ENCODE measurements around the gene ATXN8OS.
"Not testable (repeated sequence)": the region's sequence is repeated elsewhere in the genome, so short reads cannot be mapped to it uniquely, and the experiment has no call there.

Gene ATXN8OS

GRCh38 chr13:70107498-70108281, at the start of gene ATXN8OS:
TSS of gene ATXN8OS (plus strand) at chr13:70107826.
- DNase-seq: no peak

- no peak for DNase-seq
Measured at GRCh38 chr13:70080012-70080411, 27.6 kb upstream of the ATXN8OS start.

DNA sequence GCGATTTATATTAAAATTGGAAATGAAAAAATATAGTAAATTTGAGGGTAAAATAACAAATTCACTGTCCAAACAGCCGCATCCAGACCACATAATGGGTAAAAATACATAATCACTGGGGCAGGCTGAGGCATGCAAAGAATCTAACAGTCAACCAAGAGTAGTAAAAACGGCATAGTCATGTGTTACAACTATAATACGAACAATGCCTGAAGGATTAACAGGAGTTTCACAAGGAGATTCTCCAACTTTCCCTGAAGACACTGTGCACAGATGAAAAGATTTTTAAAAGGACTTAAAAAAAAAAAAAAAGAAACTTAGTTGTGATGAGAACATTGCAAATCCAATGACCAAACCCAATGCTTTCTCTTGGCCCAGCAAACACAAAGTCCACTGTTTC, 20.4 kb upstream of the ATXN8OS start:
- DNase-seq: no peak

DNA sequence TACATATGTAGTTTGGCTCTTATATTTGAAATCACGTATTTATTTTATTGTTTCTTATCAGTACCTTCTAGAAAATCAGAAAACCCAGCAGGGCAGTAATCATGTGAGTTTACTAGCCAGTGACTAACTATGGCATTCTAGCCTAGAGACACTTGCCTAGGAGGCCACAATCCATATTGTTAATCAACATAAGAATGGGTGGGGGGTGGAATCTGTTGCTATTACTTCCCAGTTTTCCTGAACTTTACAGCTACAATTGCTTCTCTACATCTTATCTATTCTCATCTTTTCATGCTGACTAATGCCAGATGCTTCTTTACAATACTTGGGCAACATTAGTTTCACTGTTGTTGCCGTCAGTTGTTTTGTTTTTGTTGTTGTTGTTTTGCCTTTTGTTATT, 18.7 kb upstream of the ATXN8OS start:
- no peak for DNase-seq

DNA sequence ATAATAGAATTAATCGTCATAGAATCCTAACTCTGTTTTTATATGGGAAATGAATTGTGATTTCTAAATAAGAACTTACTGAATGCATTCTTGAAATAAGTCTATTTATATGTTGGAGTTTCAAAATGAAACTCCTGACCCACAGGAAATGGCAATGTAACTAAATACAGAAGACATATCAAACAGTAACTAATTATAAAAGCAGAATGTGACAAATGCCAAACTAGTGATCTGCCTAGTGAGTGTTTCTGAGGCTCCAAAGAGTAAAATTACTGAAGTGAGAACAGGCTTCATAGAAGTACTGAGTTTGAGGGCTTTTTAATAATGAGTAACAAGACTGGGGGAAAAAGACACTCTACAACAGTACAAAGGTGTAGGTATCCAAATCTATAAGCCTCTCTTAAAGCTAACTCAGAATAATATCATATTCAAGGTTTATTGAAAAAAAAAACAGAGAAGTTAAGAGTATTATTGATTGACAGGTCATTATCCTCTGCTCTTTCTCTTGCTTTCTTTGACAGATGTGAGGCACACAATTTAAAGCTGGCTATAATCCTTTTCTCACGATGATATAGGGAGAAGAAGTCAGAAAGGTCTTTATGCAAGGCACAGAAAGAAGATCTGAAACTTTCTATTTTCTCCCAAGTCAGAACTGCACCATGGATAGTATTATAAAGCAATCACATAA, 17.4 kb upstream of the ATXN8OS start:
- DNase-seq: no peak

- DNase-seq: no peak
Measured at GRCh38 chr13:70098669-70099068, 9.0 kb upstream of the ATXN8OS start.

GRCh38 chr13:70104481-70104880, 3.1 kb upstream of the ATXN8OS start:
- DNase-seq: no peak

- no peak for DNase-seq
Measured at GRCh38 chr13:70107125-70107497, 515 bp upstream of the ATXN8OS start.

GRCh38 chr13:70108356-70109105, 905 bp downstream of the ATXN8OS start, which contains the start of gene KLHL1:
TSS of gene KLHL1 (minus strand) at chr13:70108452. CDS start at chr13:70107699, 753 bp downstream.
- no peak for DNase-seq

DNA sequence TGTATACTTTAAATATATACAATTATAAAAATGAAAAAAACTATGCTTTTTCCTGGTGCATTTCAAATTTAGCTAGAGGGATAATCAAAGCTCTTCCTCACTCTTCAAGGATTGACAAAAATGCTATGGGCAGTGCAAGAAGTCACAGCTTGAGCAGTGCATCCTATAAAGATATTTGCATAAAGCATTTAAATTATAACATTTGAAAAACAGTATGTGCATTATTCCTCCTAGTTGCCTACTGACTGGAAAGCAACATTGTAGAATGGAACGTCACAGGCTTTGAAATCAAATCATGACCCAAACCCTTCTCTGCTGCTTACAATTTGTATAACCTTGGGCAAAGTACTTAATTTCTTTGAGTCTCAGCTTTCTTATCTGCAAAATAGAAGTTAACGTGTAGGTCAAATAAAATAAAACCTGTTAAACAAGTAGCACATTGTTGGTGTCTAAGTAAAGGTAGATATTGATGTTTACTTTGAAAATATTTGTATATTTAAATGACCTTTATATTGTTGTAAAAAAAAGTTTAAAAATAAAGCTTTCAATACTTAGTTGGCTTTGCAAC, 9.8 kb downstream of the ATXN8OS start:
- no peak for DNase-seq

GRCh38 chr13:70125693-70126092, 18.1 kb downstream of the ATXN8OS start:
- no peak for DNase-seq

- DNase-seq: no peak
Measured at GRCh38 chr13:70128098-70128497, 20.5 kb downstream of the ATXN8OS start.

DNA sequence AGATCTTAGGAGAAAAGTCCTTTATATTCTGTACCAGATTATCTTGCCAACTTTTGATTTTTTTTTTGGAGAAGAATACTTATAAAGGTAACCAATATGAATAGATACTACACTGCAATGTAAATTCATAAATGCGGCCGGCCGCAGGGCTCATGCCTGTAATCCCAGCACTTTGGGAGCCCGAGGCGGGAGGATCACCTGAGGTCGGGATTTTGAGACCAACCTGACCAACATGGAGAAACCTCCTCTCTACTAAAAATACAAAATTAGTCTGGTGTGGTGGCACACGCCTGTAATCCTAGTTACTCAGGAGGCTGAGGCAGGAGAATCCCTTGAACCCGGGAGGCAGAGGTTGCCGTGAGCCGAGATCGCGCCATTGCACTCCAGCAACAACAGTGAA, 35.0 kb downstream of the ATXN8OS start:
- not testable (repeated sequence) for DNase-seq

GRCh38 chr13:70162141-70162540, 54.5 kb downstream of the ATXN8OS start:
- DNase-seq: no peak

DNA sequence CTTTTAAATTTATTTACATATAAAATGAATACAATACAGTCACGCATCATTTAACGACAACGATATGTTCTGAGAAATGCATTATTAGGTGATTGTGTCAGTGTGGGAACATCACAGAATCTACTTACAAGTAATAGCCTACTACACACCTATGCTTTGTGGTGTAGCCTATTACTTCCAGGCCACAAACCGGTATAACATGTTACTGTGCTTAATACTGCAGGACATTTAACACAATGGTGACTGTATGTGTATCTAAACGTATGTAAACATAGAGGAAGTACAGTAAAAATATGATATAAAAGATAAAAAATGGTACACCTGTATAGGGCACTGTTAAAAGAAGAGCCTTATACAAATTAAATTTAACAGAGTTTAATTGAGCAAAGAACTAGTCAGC, 63.1 kb downstream of the ATXN8OS start:
- DNase-seq: no peak

DNA sequence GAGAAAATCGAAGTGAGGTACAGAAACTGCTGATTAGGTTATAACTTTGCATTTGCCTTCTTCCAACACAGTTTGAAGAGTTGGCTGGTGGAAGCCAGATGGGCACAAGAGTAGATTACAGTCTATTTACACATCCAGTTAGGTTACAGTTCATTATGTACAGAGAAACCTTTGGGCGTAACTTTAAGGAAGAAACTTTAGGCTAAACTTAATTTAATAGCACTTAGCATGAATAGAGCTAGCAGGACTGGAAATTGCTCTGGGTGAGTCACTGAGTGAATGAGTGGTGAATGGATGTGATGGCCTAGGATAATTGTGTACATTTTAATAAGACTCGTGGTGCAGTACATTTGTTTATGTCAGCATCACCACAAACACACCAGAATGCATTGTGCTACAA, 63.5 kb downstream of the ATXN8OS start:
- no peak for DNase-seq

DNA sequence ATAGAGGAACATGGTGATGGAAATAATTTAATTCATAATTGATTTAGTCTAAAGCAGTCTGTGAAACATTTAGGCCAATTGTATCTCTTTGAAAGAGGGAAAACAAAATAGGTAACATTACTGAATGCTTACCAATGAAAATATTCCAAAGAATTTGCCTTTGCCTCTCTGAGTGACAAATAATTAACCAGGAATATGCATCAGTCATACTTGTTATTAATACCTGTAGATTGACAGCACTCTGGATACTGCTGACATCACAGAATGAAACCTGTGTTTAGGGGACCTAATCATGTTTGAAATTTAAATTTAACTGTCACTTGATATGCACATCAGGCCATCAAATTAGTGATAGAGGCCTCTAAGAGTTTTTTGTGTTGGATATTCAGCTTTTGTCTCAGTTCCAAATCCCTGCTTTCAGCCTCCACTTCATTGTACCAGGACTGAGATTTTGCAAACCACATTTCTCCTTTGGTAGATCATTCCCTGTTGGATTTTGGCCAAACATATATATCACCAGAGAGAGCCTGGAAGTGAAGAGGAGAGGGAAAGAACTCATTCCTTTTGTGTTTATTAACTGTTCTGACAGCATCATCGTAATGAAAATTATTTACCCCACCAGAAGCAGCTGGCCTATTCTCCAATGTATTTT, 65.4 kb downstream of the ATXN8OS start:
- no peak for DNase-seq

DNA sequence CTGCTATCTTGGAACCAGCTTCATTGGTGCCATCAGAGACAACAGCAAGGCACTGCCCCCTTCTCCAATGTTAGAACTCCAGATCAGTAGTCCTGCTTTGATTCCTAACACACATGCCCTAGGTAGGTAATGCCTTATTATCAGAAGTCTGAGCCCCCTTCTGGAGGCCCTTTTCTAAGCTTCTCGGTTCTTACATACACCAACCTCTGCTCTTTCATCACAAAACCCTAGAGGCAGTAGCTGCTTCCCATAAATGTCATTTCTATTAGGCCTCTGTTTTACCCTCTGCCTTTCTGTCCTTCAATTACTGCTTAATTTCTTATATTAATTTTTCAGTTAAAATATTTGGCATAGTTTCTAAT, 66.0 kb downstream of the ATXN8OS start:
- no peak for DNase-seq

- DNase-seq: no peak
Measured at GRCh38 chr13:70178346-70178745, 70.7 kb downstream of the ATXN8OS start.

Data from CD4-positive, alpha-beta T cell treated with Interleukin-21 for 1 hour (primary cell).